Trophoblast cell (in vitro differentiated cells and primary cell): ENCODE results near the gene MED25.

Experiments
- DNase-seq, 2 donors: peaks; one replicate each; pipeline ENCODE4 v3.0.0-alpha.2; 2016
- H2AFZ ChIP-seq: 2 replicates; pipeline ENCODE4 v1.6.1; 2013; ENCODE audit warnings: low read length, moderate library complexity, mild to moderate bottlenecking; ENCODE audit not compliant: insufficient read depth, poor library complexity
- H2AK5ac ChIP-seq: 2 replicates; pipeline ENCODE4 v1.6.1; 2013; ENCODE audit warnings: mild to moderate bottlenecking, low read length
- H2BK120ac ChIP-seq: 2 replicates; pipeline ENCODE4 v1.6.1; 2013; ENCODE audit warnings: low read length, mild to moderate bottlenecking, moderate library complexity; ENCODE audit not compliant: insufficient read depth, poor library complexity
- H2BK12ac ChIP-seq: 2 replicates; pipeline ENCODE4 v1.6.1; 2013; ENCODE audit warnings: mild to moderate bottlenecking, low read length, moderate library complexity
- H2BK5ac ChIP-seq: 2 replicates; pipeline ENCODE4 v1.6.1; 2013; ENCODE audit warnings: low read length, low read depth, moderate library complexity, mild to moderate bottlenecking; ENCODE audit not compliant: poor library complexity
- H3K14ac ChIP-seq: 2 replicates; pipeline ENCODE4 v1.6.1; 2013; ENCODE audit warnings: mild to moderate bottlenecking, low read length
- H3K18ac ChIP-seq: 2 replicates; pipeline ENCODE4 v1.6.1; 2013; ENCODE audit warnings: mild to moderate bottlenecking, low read length
- H3K23ac ChIP-seq: 2 replicates; pipeline ENCODE4 v1.6.1; 2013; ENCODE audit warnings: low read length
- H3K27ac ChIP-seq: 2 replicates; pipeline ENCODE4 v1.5.1; 2013; ENCODE audit warnings: low read depth, mild to moderate bottlenecking, inconsistent platforms, low read length, moderate library complexity
- H3K27me3 ChIP-seq: 2 replicates; pipeline ENCODE4 v1.6.1; 2013; ENCODE audit warnings: inconsistent platforms, mild to moderate bottlenecking, low read length, moderate library complexity; ENCODE audit not compliant: insufficient read depth
- H3K36me3 ChIP-seq, 2 experiments: 1 replicate in 1 of 2; 2 replicates in 1 of 2; pipeline ENCODE4 v1.6.1; 2013; ENCODE audit warnings: low read length in 2 of 2, mild to moderate bottlenecking in 2 of 2, moderate library complexity in 1 of 2; ENCODE audit not compliant: insufficient read depth in 2 of 2, control insufficient read depth in 1 of 2
- H3K4ac ChIP-seq: 2 replicates; pipeline ENCODE4 v1.6.1; 2013; ENCODE audit warnings: low read depth, mild to moderate bottlenecking, low read length, moderate library complexity
- H3K4me1 ChIP-seq, 2 experiments: 1 replicate in 1 of 2; 2 replicates in 1 of 2; pipeline ENCODE4 v1.6.1; 2013; ENCODE audit warnings: low read length in 2 of 2, mild to moderate bottlenecking in 2 of 2, moderate library complexity in 1 of 2; ENCODE audit not compliant: insufficient read depth in 2 of 2, control insufficient read depth in 1 of 2
- H3K4me2 ChIP-seq: 2 replicates; pipeline ENCODE4 v1.6.1; 2013; ENCODE audit warnings: inconsistent platforms, mild to moderate bottlenecking, low read length, moderate library complexity
- H3K4me3 ChIP-seq: 2 replicates; pipeline ENCODE4 v1.5.1; 2013; ENCODE audit warnings: mild to moderate bottlenecking, low read depth, low read length, inconsistent platforms
- H3K79me1 ChIP-seq: one replicate; pipeline ENCODE4 v1.6.1; 2013; ENCODE audit warnings: low read length
- H3K79me2 ChIP-seq: 2 replicates; pipeline ENCODE4 v1.6.1; 2013; ENCODE audit warnings: low read length, mild to moderate bottlenecking; ENCODE audit not compliant: control insufficient read depth, insufficient read depth, poor library complexity
- H3K9ac ChIP-seq: 2 replicates; pipeline ENCODE4 v1.6.1; 2013; ENCODE audit warnings: mild to moderate bottlenecking, low read length
- H3K9me3 ChIP-seq: 2 replicates; pipeline ENCODE4 v1.6.1; 2013; ENCODE audit warnings: low read depth, mild to moderate bottlenecking, control low read depth, inconsistent platforms, low read length; ENCODE audit not compliant: insufficient read depth
- H4K12ac ChIP-seq: 2 replicates; pipeline ENCODE4 v1.6.1; 2013; ENCODE audit warnings: low read depth, mild to moderate bottlenecking, low read length, moderate library complexity
- H4K8ac ChIP-seq: 2 replicates; pipeline ENCODE4 v1.6.1; 2013; ENCODE audit warnings: low read depth, mild to moderate bottlenecking, low read length, moderate library complexity
- H4K91ac ChIP-seq: one replicate; pipeline ENCODE4 v1.6.1; 2013; ENCODE audit warnings: low read depth, mild to moderate bottlenecking, low read length, moderate library complexity
- WGBS: extraction: QIAGEN DNeasy Blood & Tissue Kit; methylation state at CpG from one replicate; pipeline ENCODE4 v1.1.7; 2013; ENCODE audit warnings: missing lambda C conversion rate; ENCODE audit not compliant: insufficient read length, insufficient coverage; ENCODE audit errors: extremely low coverage; 5-methylcytosine and 5-hydroxymethylcytosine counted together

MED25 gene

GRCh38 chr19:49805822-49806619 is 12.1 kb upstream of the MED25 start:
- Histone ChIP-seq H2BK12ac (no peak overlapping the region), H3K79me1 (peaks cover 4% of the 10 kb centered on the region), H2BK120ac (no peak overlapping the region), H3K4me3 (no peak overlapping the region), H3K14ac (no peak overlapping the region), H3K4me1 (peaks cover 4 to 9% of the 10 kb centered on the region in 2 experiments), H2AK5ac (no peak overlapping the region), H2AFZ (no peak overlapping the region), H3K4ac (no peak overlapping the region), H3K79me2 (no peaks in the 10 kb centered on the region), H4K8ac (no peak overlapping the region), H3K36me3 (peaks cover 52 to 59% of the 10 kb centered on the region in 2 experiments), H4K91ac (no peak overlapping the region), H3K4me2 (no peak overlapping the region), H3K9me3 (no peaks in the 10 kb centered on the region), H3K23ac (no peak overlapping the region), H3K27ac (no peak overlapping the region), H3K27me3 (no peaks in the 10 kb centered on the region), H4K12ac (no peak overlapping the region), H3K9ac (no peak overlapping the region), H3K18ac (no peak overlapping the region), H2BK5ac (no peak overlapping the region)
- no CpG with 5 or more reads among the region's 20 CpGs for WGBS
- no peak for DNase-seq

GRCh38 chr19:49806620-49806959 is 11.5 kb upstream of the MED25 start:
- no peak overlapping the region for H3K27ac ChIP-seq
- no peak overlapping the region for H4K91ac ChIP-seq
- no peak overlapping the region for H2BK12ac ChIP-seq
- no peak overlapping the region for H3K4me2 ChIP-seq
- H2AK5ac ChIP-seq: no peak overlapping the region
- peaks cover 4 to 9% of the 10 kb centered on the region in 2 experiments for H3K4me1 ChIP-seq
- H3K4ac ChIP-seq: no peak overlapping the region
- no peak overlapping the region for H3K4me3 ChIP-seq
- H3K18ac ChIP-seq: no peak overlapping the region
- H2BK5ac ChIP-seq: no peak overlapping the region
- H3K27me3 ChIP-seq: no peaks in the 10 kb centered on the region
- WGBS: no CpG with 5 or more reads among the region's 8 CpGs
- H3K14ac ChIP-seq: no peak overlapping the region
- no peak overlapping the region for H2AFZ ChIP-seq
- no peak overlapping the region for H4K8ac ChIP-seq
- no peak overlapping the region for H2BK120ac ChIP-seq
- no peaks in the 10 kb centered on the region for H3K79me2 ChIP-seq
- H3K9me3 ChIP-seq: no peaks in the 10 kb centered on the region
- peaks cover 4% of the 10 kb centered on the region for H3K79me1 ChIP-seq
- H4K12ac ChIP-seq: no peak overlapping the region
- H3K9ac ChIP-seq: no peak overlapping the region
- H3K36me3 ChIP-seq: peaks cover 47 to 54% of the 10 kb centered on the region in 2 experiments
- H3K23ac ChIP-seq: no peak overlapping the region
- DNase-seq: no peak

GRCh38 chr19:49807058-49807903 is 10.8 kb upstream of the MED25 start:
- Histone ChIP-seq H2BK12ac (no peak overlapping the region), H3K79me2 (no peaks in the 10 kb centered on the region), H3K9ac (no peak overlapping the region), H2AK5ac (no peak overlapping the region), H3K79me1 (peaks cover 4% of the 10 kb centered on the region), H2BK120ac (no peak overlapping the region), H3K14ac (no peak overlapping the region), H3K4me3 (no peak overlapping the region), H3K9me3 (no peaks in the 10 kb centered on the region), H4K12ac (no peak overlapping the region), H3K27ac (no peak overlapping the region), H2BK5ac (no peak overlapping the region), H4K91ac (no peak overlapping the region), H3K36me3 (peaks cover 40 to 47% of the 10 kb centered on the region in 2 experiments), H3K27me3 (no peaks in the 10 kb centered on the region), H4K8ac (no peak overlapping the region), H2AFZ (no peak overlapping the region), H3K4me1 (peaks cover 5 to 9% of the 10 kb centered on the region in 2 experiments), H3K4me2 (no peak overlapping the region), H3K18ac (no peak overlapping the region), H3K23ac (no peak overlapping the region), H3K4ac (no peak overlapping the region)
- WGBS: no CpG with 5 or more reads among the region's 18 CpGs
- DNase-seq: no peak

GRCh38 chr19:49807904-49808675 is 10.0 kb upstream of the MED25 start:
- no peak overlapping the region for H3K18ac ChIP-seq
- no peak overlapping the region for H4K91ac ChIP-seq
- H2BK5ac ChIP-seq: no peak overlapping the region
- H3K4me3 ChIP-seq: no peak overlapping the region
- H4K12ac ChIP-seq: no peak overlapping the region
- H3K9me3 ChIP-seq: no peaks in the 10 kb centered on the region
- no peak overlapping the region for H3K23ac ChIP-seq
- H4K8ac ChIP-seq: no peak overlapping the region
- H3K14ac ChIP-seq: no peak overlapping the region
- no peak overlapping the region for H2BK120ac ChIP-seq
- H3K36me3 ChIP-seq: peaks cover 34 to 41% of the 10 kb centered on the region in 2 experiments
- H2AFZ ChIP-seq: no peak overlapping the region
- no peak overlapping the region for H3K27ac ChIP-seq
- no peak for DNase-seq
- H2AK5ac ChIP-seq: no peak overlapping the region
- H3K79me2 ChIP-seq: peaks cover 3% of the 10 kb centered on the region
- H3K4ac ChIP-seq: no peak overlapping the region
- H3K27me3 ChIP-seq: no peaks in the 10 kb centered on the region
- peaks cover 9 to 16% of the 10 kb centered on the region in 2 experiments for H3K4me1 ChIP-seq
- no CpG with 5 or more reads among the region's 20 CpGs for WGBS
- no peak overlapping the region for H2BK12ac ChIP-seq
- H3K9ac ChIP-seq: no peak overlapping the region
- H3K4me2 ChIP-seq: peak overlapping the region; percentile 15
- H3K79me1 ChIP-seq: peaks cover 8% of the 10 kb centered on the region
